ENCODE data around the gene PTAR1. TPM values are rescaled to one million over a fixed set of nuclear protein-coding genes. Genes with fewer than 3 reads are reported as not detected.
A peak's percentile ranks its signal among the peaks of the same experiment; 100 is the strongest.
"Not testable (repeated sequence)": the region's sequence is repeated elsewhere in the genome, so short reads cannot be mapped to it uniquely, and the experiment has no call there.

PTAR1 gene
- total RNA-seq, 2 donors from 2014 or later, result 73.7 to 81.6 TPM

GRCh38 chr9:69768716-69769115 lies 8.9 kb upstream of the PTAR1 start:
- Histone ChIP-seq H3K4me1 (ENCODE audit: control insufficient read depth, insufficient read depth, low read length) (no peaks in the 10 kb centered on the region), H3K27me3 (ENCODE audit: control insufficient read depth, insufficient read depth, low read length, poor library complexity, severe bottlenecking) (no peaks in the 10 kb centered on the region), H3K36me3 (ENCODE audit: control insufficient read depth, insufficient read depth, low read length) (no peaks in the 10 kb centered on the region), H3K9ac (ENCODE audit: extremely low read depth, low read length, poor library complexity, severe bottlenecking) (no peak overlapping the region), H3K4me3 (ENCODE audit: low read length) (no peak overlapping the region), H3K27ac (ENCODE audit: low read depth, low read length) (no peak overlapping the region), H3K9me3 (ENCODE audit: control insufficient read depth, low read length) (no peaks in the 10 kb centered on the region)
- Mint-ChIP-seq H3K36me3 (ENCODE audit: low read depth) (no peaks in the 10 kb centered on the region), H3K27me3 (ENCODE audit: insufficient read depth) (no peaks in the 10 kb centered on the region), H3K4me3 (no peak overlapping the region), H3K9me3 (peaks cover 6% of the 10 kb centered on the region), H3K27ac (no peak overlapping the region), H3K4me1 (peaks cover 2% of the 10 kb centered on the region)
- 98 to 100% methylated on average over 1 of the region's 1 CpG for WGBS, 2 experiments (ENCODE audit: insufficient coverage in 1 of 2, insufficient read length in 1 of 2)
- no peak for TF ChIP-seq CTCF (conservative IDR thresholded peaks at IDR 0.05)
- DNase-seq, result no peak

- no peak for DNase-seq
- no peak overlapping the region for H3K27ac Mint-ChIP-seq
- H3K4me3 Mint-ChIP-seq, result no peak overlapping the region
- TF ChIP-seq CTCF (conservative IDR thresholded peaks at IDR 0.05), result no peak
- Histone ChIP-seq H3K9me3 (ENCODE audit: control insufficient read depth, low read length) (no peaks in the 10 kb centered on the region), H3K27ac (ENCODE audit: low read depth, low read length) (no peak overlapping the region), H3K36me3 (ENCODE audit: control insufficient read depth, insufficient read depth, low read length) (no peaks in the 10 kb centered on the region), H3K4me1 (ENCODE audit: control insufficient read depth, insufficient read depth, low read length) (no peaks in the 10 kb centered on the region), H3K9ac (ENCODE audit: extremely low read depth, low read length, poor library complexity, severe bottlenecking) (no peak overlapping the region), H3K4me3 (ENCODE audit: low read length) (no peak overlapping the region), H3K27me3 (ENCODE audit: control insufficient read depth, insufficient read depth, low read length, poor library complexity, severe bottlenecking) (no peaks in the 10 kb centered on the region)
- 90 to 100% methylated on average over 1 of the region's 1 CpG for WGBS, 2 experiments (ENCODE audit: insufficient coverage in 1 of 2, insufficient read length in 1 of 2)
- H3K9me3 Mint-ChIP-seq, result peaks cover 6% of the 10 kb centered on the region
- H3K4me1 Mint-ChIP-seq, result peaks cover 2% of the 10 kb centered on the region
- H3K36me3 Mint-ChIP-seq (ENCODE audit: low read depth), result no peaks in the 10 kb centered on the region
- no peaks in the 10 kb centered on the region for H3K27me3 Mint-ChIP-seq (ENCODE audit: insufficient read depth)
Observed at GRCh38 chr9:69768101-69768500, 8.3 kb upstream of the PTAR1 start.

- H3K4me3 Mint-ChIP-seq; H3K9me3 ChIP-seq (ENCODE audit: control insufficient read depth, low read length); DNase-seq; H3K27me3 ChIP-seq (ENCODE audit: control insufficient read depth, insufficient read depth, low read length, poor library complexity, severe bottlenecking); H3K4me1 Mint-ChIP-seq; H3K36me3 Mint-ChIP-seq (ENCODE audit: low read depth); H3K27me3 Mint-ChIP-seq (ENCODE audit: insufficient read depth); H3K9me3 Mint-ChIP-seq; H3K4me1 ChIP-seq (ENCODE audit: control insufficient read depth, insufficient read depth, low read length); H3K36me3 ChIP-seq (ENCODE audit: control insufficient read depth, insufficient read depth, low read length): not testable (repeated sequence)
- H3K27ac Mint-ChIP-seq, result peak overlapping the region; percentile 95
- Histone ChIP-seq H3K9ac (ENCODE audit: extremely low read depth, low read length, poor library complexity, severe bottlenecking) (peak overlapping the region; percentile 34), H3K27ac (ENCODE audit: low read depth, low read length) (peak overlapping the region; percentile 57), H3K4me3 (ENCODE audit: low read length) (peak overlapping the region; percentile 35)
- WGBS, 2 experiments (ENCODE audit: insufficient coverage in 1 of 2, insufficient read length in 1 of 2), result 58 to 83% methylated on average over 1 to 2 of the region's 5 CpGs
Observed at GRCh38 chr9:69763862-69764261, 4.1 kb upstream of the PTAR1 start.

GRCh38 chr9:69762527-69762926 lies 2.7 kb upstream of the PTAR1 start:
- Mint-ChIP-seq H3K36me3 (ENCODE audit: low read depth) (peaks cover 4% of the 10 kb centered on the region), H3K4me1 (peaks cover 14% of the 10 kb centered on the region), H3K27ac (peak overlapping the region; percentile 76), H3K4me3 (no peak overlapping the region), H3K9me3 (no peaks in the 10 kb centered on the region), H3K27me3 (ENCODE audit: insufficient read depth) (no peaks in the 10 kb centered on the region)
- no peak overlapping the region for H3K27ac ChIP-seq (ENCODE audit: low read depth, low read length)
- WGBS, 2 experiments (ENCODE audit: insufficient coverage in 1 of 2, insufficient read length in 1 of 2), result 60 to 100% methylated on average over 1 of the region's 1 CpG
- H3K4me1 ChIP-seq (ENCODE audit: control insufficient read depth, insufficient read depth, low read length), result no peaks in the 10 kb centered on the region
- peak overlapping the region; percentile 33 for H3K4me3 ChIP-seq (ENCODE audit: low read length)
- H3K36me3 ChIP-seq (ENCODE audit: control insufficient read depth, insufficient read depth, low read length), result no peaks in the 10 kb centered on the region
- H3K27me3 ChIP-seq (ENCODE audit: control insufficient read depth, insufficient read depth, low read length, poor library complexity, severe bottlenecking), result no peaks in the 10 kb centered on the region
- no peak for TF ChIP-seq CTCF (conservative IDR thresholded peaks at IDR 0.05)
- H3K9me3 ChIP-seq (ENCODE audit: control insufficient read depth, low read length), result no peaks in the 10 kb centered on the region
- DNase-seq, result no peak
- H3K9ac ChIP-seq (ENCODE audit: extremely low read depth, low read length, poor library complexity, severe bottlenecking), result peak overlapping the region; percentile 47
